Measurements from ENCODE around the gene TRIM72. TPM values are rescaled to one million over a fixed set of nuclear protein-coding genes. Genes with fewer than 3 reads are reported as not detected.
"Not testable (repeated sequence)": the region's sequence is repeated elsewhere in the genome, so short reads cannot be mapped to it uniquely, and the experiment has no call there.

TRIM72 gene
- total RNA-seq: 45.4 TPM

GRCh38 chr16:31213877-31214707 lies at the start of gene TRIM72:
Gene TRIM72, plus strand, starts transcription at chr16:31214119. Its CDS starts 620 bp downstream, at chr16:31214739.
- peaks cover 10 to 11% (median 11%) of the 10 kb centered on the region in 3 donors for H3K27me3 ChIP-seq (ENCODE audit: control insufficient read depth in 3 of 3, insufficient read depth in 3 of 3, low read length in 3 of 3)
- no peaks in the 10 kb centered on the region for H3K9me3 ChIP-seq (ENCODE audit: control insufficient read depth in 3 of 3, low read length in 3 of 3)
- H3K9ac ChIP-seq (ENCODE audit: low read depth in 1 of 3, low read length in 3 of 3): peak within 1 kb of the TSS; percentile 98 to 100 (median 99)
- H3K27ac ChIP-seq (ENCODE audit: low read depth, low read length): peak within 1 kb of the TSS; percentile 99
- peaks cover 34 to 52% (median 38%) of the 10 kb centered on the region in 3 donors for H3K4me1 ChIP-seq (ENCODE audit: control insufficient read depth in 3 of 3, insufficient read depth in 3 of 3, low read length in 3 of 3)
- H3K36me3 ChIP-seq (ENCODE audit: control insufficient read depth in 3 of 3, insufficient read depth in 3 of 3, low read length in 3 of 3): peaks cover 2 to 12% (median 11%) of the 10 kb centered on the region in 3 donors
- peak within 1 kb of the TSS; percentile 93 for H3K4me3 ChIP-seq (ENCODE audit: low read length in 3 of 3)

GRCh38 chr16:31167315-31167714 lies 46.6 kb upstream of the TRIM72 start:
- Histone ChIP-seq H3K27ac (ENCODE audit: low read depth, low read length) (no peak overlapping the region), H3K4me1 (ENCODE audit: control insufficient read depth in 3 of 3, insufficient read depth in 3 of 3, low read length in 3 of 3) (no peaks in the 10 kb centered on the region), H3K9me3 (ENCODE audit: control insufficient read depth in 3 of 3, low read length in 3 of 3) (no peaks in the 10 kb centered on the region), H3K27me3 (ENCODE audit: control insufficient read depth in 3 of 3, insufficient read depth in 3 of 3, low read length in 3 of 3) (no peaks in the 10 kb centered on the region), H3K9ac (ENCODE audit: low read depth in 1 of 3, low read length in 3 of 3) (no peak overlapping the region), H3K4me3 (ENCODE audit: low read length in 3 of 3) (no peak overlapping the region), H3K36me3 (ENCODE audit: control insufficient read depth in 3 of 3, insufficient read depth in 3 of 3, low read length in 3 of 3) (no peaks in the 10 kb centered on the region)

- Histone ChIP-seq H3K27ac (ENCODE audit: low read depth, low read length) (no peak overlapping the region), H3K27me3 (ENCODE audit: control insufficient read depth in 3 of 3, insufficient read depth in 3 of 3, low read length in 3 of 3) (no peaks in the 10 kb centered on the region), H3K36me3 (ENCODE audit: control insufficient read depth in 3 of 3, insufficient read depth in 3 of 3, low read length in 3 of 3) (no peaks in the 10 kb centered on the region), H3K4me1 (ENCODE audit: control insufficient read depth in 3 of 3, insufficient read depth in 3 of 3, low read length in 3 of 3) (no peaks in the 10 kb centered on the region), H3K9ac (ENCODE audit: low read depth in 1 of 3, low read length in 3 of 3) (no peak overlapping the region), H3K4me3 (ENCODE audit: low read length in 3 of 3) (no peak overlapping the region), H3K9me3 (ENCODE audit: control insufficient read depth in 3 of 3, low read length in 3 of 3) (no peaks in the 10 kb centered on the region)
Observed at GRCh38 chr16:31168848-31169247, 45.1 kb upstream of the TRIM72 start.

- not testable (repeated sequence) for H3K4me1 ChIP-seq (ENCODE audit: control insufficient read depth in 3 of 3, insufficient read depth in 3 of 3, low read length in 3 of 3)
Observed at GRCh38 chr16:31170048-31170447, 43.9 kb upstream of the TRIM72 start.

GRCh38 chr16:31177136-31177535 lies 36.8 kb upstream of the TRIM72 start:
- Histone ChIP-seq H3K4me1 (ENCODE audit: control insufficient read depth in 3 of 3, insufficient read depth in 3 of 3, low read length in 3 of 3) (peaks cover 19 to 20% (median 19%) of the 10 kb centered on the region in 3 donors), H3K27ac (ENCODE audit: low read depth, low read length) (no peak overlapping the region), H3K4me3 (ENCODE audit: low read length in 3 of 3) (no peak overlapping the region), H3K27me3 (ENCODE audit: control insufficient read depth in 3 of 3, insufficient read depth in 3 of 3, low read length in 3 of 3) (no peaks in the 10 kb centered on the region), H3K9ac (ENCODE audit: low read depth in 1 of 3, low read length in 3 of 3) (no peak overlapping the region), H3K9me3 (ENCODE audit: control insufficient read depth in 3 of 3, low read length in 3 of 3) (no peaks in the 10 kb centered on the region), H3K36me3 (ENCODE audit: control insufficient read depth in 3 of 3, insufficient read depth in 3 of 3, low read length in 3 of 3) (no peaks in the 10 kb centered on the region)

More at GRCh38 chr16:31170048-31170447, 43.9 kb upstream of the TRIM72 start:
- not testable (repeated sequence) for H3K4me3 ChIP-seq (ENCODE audit: low read length in 3 of 3); H3K27me3 ChIP-seq (ENCODE audit: control insufficient read depth in 3 of 3, insufficient read depth in 3 of 3, low read length in 3 of 3); H3K9me3 ChIP-seq (ENCODE audit: control insufficient read depth in 3 of 3, low read length in 3 of 3); H3K9ac ChIP-seq (ENCODE audit: low read depth in 1 of 3, low read length in 3 of 3); H3K36me3 ChIP-seq (ENCODE audit: control insufficient read depth in 3 of 3, insufficient read depth in 3 of 3, low read length in 3 of 3); H3K27ac ChIP-seq (ENCODE audit: low read depth, low read length)

- H3K4me3 ChIP-seq (ENCODE audit: low read length in 3 of 3): peak overlapping the region; percentile 83 to 96 (median 96)
- H3K27ac ChIP-seq (ENCODE audit: low read depth, low read length): peak overlapping the region; percentile 98
- no peaks in the 10 kb centered on the region for H3K27me3 ChIP-seq (ENCODE audit: control insufficient read depth in 3 of 3, insufficient read depth in 3 of 3, low read length in 3 of 3)
- peaks cover 39 to 40% (median 39%) of the 10 kb centered on the region in 3 donors for H3K4me1 ChIP-seq (ENCODE audit: control insufficient read depth in 3 of 3, insufficient read depth in 3 of 3, low read length in 3 of 3)
- no peaks in the 10 kb centered on the region for H3K9me3 ChIP-seq (ENCODE audit: control insufficient read depth in 3 of 3, low read length in 3 of 3)
- peaks cover 14 to 20% (median 18%) of the 10 kb centered on the region in 3 donors for H3K36me3 ChIP-seq (ENCODE audit: control insufficient read depth in 3 of 3, insufficient read depth in 3 of 3, low read length in 3 of 3)
- H3K9ac ChIP-seq (ENCODE audit: low read depth in 1 of 3, low read length in 3 of 3): peak overlapping the region; percentile 96 to 99 (median 98)
Observed at GRCh38 chr16:31179219-31179746, 34.6 kb upstream of the TRIM72 start.

- H3K36me3 ChIP-seq (ENCODE audit: control insufficient read depth in 3 of 3, insufficient read depth in 3 of 3, low read length in 3 of 3): peaks cover 19 to 23% (median 22%) of the 10 kb centered on the region in 3 donors
- no peaks in the 10 kb centered on the region for H3K9me3 ChIP-seq (ENCODE audit: control insufficient read depth in 3 of 3, low read length in 3 of 3)
- peaks cover 39 to 40% (median 39%) of the 10 kb centered on the region in 3 donors for H3K4me1 ChIP-seq (ENCODE audit: control insufficient read depth in 3 of 3, insufficient read depth in 3 of 3, low read length in 3 of 3)
- H3K27ac ChIP-seq (ENCODE audit: low read depth, low read length): peak within 1 kb of the TSS; percentile 98
- H3K9ac ChIP-seq (ENCODE audit: low read depth in 1 of 3, low read length in 3 of 3): peak within 1 kb of the TSS; percentile 96 to 99 (median 98)
- H3K4me3 ChIP-seq (ENCODE audit: low read length in 3 of 3): peak within 1 kb of the TSS; percentile 83 to 96 (median 96)
- no peaks in the 10 kb centered on the region for H3K27me3 ChIP-seq (ENCODE audit: control insufficient read depth in 3 of 3, insufficient read depth in 3 of 3, low read length in 3 of 3)
Observed at GRCh38 chr16:31179747-31180459, 34.0 kb upstream of the TRIM72 start, which contains the start of gene FUS. Gene FUS, plus strand, starts transcription at chr16:31180139. Its CDS starts 76 bp downstream, at chr16:31180215.

- H3K4me3 ChIP-seq (ENCODE audit: low read length in 3 of 3): peak overlapping the region; percentile 83 to 96 (median 96)
- H3K36me3 ChIP-seq (ENCODE audit: control insufficient read depth in 3 of 3, insufficient read depth in 3 of 3, low read length in 3 of 3): peaks cover 31 to 37% (median 35%) of the 10 kb centered on the region in 3 donors
- no peaks in the 10 kb centered on the region for H3K9me3 ChIP-seq (ENCODE audit: control insufficient read depth in 3 of 3, low read length in 3 of 3)
- H3K9ac ChIP-seq (ENCODE audit: low read depth in 1 of 3, low read length in 3 of 3): peak overlapping the region; percentile 96 to 99 (median 98)
- peaks cover 39 to 40% (median 39%) of the 10 kb centered on the region in 3 donors for H3K4me1 ChIP-seq (ENCODE audit: control insufficient read depth in 3 of 3, insufficient read depth in 3 of 3, low read length in 3 of 3)
- H3K27ac ChIP-seq (ENCODE audit: low read depth, low read length): peak overlapping the region; percentile 98
- no peaks in the 10 kb centered on the region for H3K27me3 ChIP-seq (ENCODE audit: control insufficient read depth in 3 of 3, insufficient read depth in 3 of 3, low read length in 3 of 3)
Observed at GRCh38 chr16:31181102-31181830, 32.7 kb upstream of the TRIM72 start.

GRCh38 chr16:31182391-31182790 lies 31.5 kb upstream of the TRIM72 start:
- Histone ChIP-seq H3K4me1 (ENCODE audit: control insufficient read depth in 3 of 3, insufficient read depth in 3 of 3, low read length in 3 of 3) (peaks cover 39 to 49% (median 39%) of the 10 kb centered on the region in 3 donors), H3K4me3 (ENCODE audit: low read length in 3 of 3) (peak overlapping the region; percentile 40 to 96 (median 53)), H3K27me3 (ENCODE audit: control insufficient read depth in 3 of 3, insufficient read depth in 3 of 3, low read length in 3 of 3) (no peaks in the 10 kb centered on the region), H3K36me3 (ENCODE audit: control insufficient read depth in 3 of 3, insufficient read depth in 3 of 3, low read length in 3 of 3) (peaks cover 42 to 48% (median 47%) of the 10 kb centered on the region in 3 donors), H3K9ac (ENCODE audit: low read depth in 1 of 3, low read length in 3 of 3) (peak overlapping the region in 2 of 3 donors; percentile 19 to 66), H3K9me3 (ENCODE audit: control insufficient read depth in 3 of 3, low read length in 3 of 3) (no peaks in the 10 kb centered on the region), H3K27ac (ENCODE audit: low read depth, low read length) (no peak overlapping the region)
